ENCODE results near the gene LMBR1L.

Gene LMBR1L

GRCh38 chr12:49121047-49121696, 10.5 kb upstream of the LMBR1L start:
- no peak for DNase-seq (ENCODE audit: low read depth in 1 of 2, low spot score in 1 of 2)

DNA sequence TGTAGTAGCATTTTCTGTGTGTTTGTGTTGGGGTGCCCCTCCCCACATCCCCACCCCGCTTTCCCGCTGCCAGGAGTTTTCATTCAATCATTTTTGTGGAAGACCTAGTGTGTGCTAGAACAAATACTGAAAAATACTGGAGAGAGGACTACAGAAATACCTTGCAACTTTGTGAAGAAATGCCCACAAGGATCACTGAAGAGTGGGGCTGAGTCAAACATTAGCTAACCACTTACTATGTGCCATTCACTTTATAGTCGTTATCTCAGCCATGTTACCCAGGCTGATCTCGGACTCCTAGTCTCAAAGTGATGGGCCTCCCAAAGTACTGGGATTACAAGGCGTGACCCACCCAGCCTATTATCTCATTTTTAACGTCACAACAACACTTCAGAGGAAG, 559 bp upstream of the LMBR1L start:
- no peak for DNase-seq (ENCODE audit: low read depth in 1 of 2, low spot score in 1 of 2)

GRCh38 chr12:49109641-49110463, 795 bp downstream of the LMBR1L start:
- no peak for DNase-seq (ENCODE audit: low read depth in 1 of 2, low spot score in 1 of 2)

DNA sequence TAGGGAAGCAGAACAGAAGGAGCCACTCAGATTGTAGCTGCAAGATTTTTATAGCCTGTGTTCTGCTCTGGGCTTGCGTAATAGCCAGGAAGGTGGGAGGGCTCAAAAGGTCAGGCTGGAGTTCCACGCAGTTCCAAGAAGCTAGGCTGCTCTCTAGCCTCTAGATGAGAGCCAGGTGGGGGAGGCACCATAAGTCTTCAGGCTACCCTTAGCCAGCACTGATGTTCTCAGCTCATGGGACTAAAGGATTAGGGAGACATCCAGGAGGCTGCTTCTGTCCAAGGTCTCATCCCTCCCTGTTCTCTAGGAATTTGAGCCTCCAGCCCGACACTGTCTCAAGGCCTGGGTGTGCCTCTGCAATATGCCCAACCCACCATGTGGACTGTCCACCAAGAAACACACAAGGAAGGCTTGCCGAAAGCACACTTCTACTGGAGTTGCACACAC, 1.7 kb downstream of the LMBR1L start:
- DNase-seq (ENCODE audit: low read depth in 1 of 2, low spot score in 1 of 2) = no peak

- no peak for DNase-seq (ENCODE audit: low read depth in 1 of 2, low spot score in 1 of 2)
Observed at GRCh38 chr12:49105504-49106084, 5.1 kb downstream of the LMBR1L start.

GRCh38 chr12:49104822-49105221, 5.8 kb downstream of the LMBR1L start:
- no peak for DNase-seq (ENCODE audit: low read depth in 1 of 2, low spot score in 1 of 2)

DNA sequence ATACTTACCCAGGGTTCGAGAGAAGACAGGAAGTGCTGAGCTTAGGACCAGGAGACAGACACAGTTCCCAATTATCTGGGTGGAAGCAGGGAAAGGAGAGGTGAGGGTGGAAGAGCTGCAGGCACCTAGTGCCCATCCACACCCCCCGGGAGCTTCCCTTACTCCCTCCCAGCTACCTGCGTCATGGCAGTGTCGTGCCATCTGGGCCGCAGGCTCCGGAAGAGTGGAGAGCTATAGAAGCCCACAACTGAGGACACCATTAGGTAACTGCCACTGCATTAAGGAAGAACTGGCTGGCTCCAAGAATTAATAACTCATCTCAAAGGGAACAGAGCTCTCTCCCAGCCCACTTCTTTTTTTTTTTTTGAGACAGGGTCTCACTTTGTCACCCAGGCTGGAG, 10.3 kb downstream of the LMBR1L start:
- no peak for DNase-seq (ENCODE audit: low read depth in 1 of 2, low spot score in 1 of 2)

- DNase-seq (ENCODE audit: low read depth in 1 of 2, low spot score in 1 of 2) = no peak
Observed at GRCh38 chr12:49098703-49099102, 11.9 kb downstream of the LMBR1L start.

GRCh38 chr12:49098035-49098451, 12.6 kb downstream of the LMBR1L start:
- DNase-seq (ENCODE audit: low read depth in 1 of 2, low spot score in 1 of 2) = peak; percentile 38 to 45

- DNase-seq (ENCODE audit: low read depth in 1 of 2, low spot score in 1 of 2) = no peak
Observed at GRCh38 chr12:49097381-49097780, 13.3 kb downstream of the LMBR1L start.

- no peak for DNase-seq (ENCODE audit: low read depth in 1 of 2, low spot score in 1 of 2)
Observed at GRCh38 chr12:49094975-49095365, 15.7 kb downstream of the LMBR1L start.

- DNase-seq (ENCODE audit: low read depth in 1 of 2, low spot score in 1 of 2) = no peak
Observed at GRCh38 chr12:49094160-49094974, 16.3 kb downstream of the LMBR1L start, which contains the start of gene DHH. DHH (minus strand) TSS chr12:49094801; CDS start chr12:49094512, 289 bp downstream.

DNA sequence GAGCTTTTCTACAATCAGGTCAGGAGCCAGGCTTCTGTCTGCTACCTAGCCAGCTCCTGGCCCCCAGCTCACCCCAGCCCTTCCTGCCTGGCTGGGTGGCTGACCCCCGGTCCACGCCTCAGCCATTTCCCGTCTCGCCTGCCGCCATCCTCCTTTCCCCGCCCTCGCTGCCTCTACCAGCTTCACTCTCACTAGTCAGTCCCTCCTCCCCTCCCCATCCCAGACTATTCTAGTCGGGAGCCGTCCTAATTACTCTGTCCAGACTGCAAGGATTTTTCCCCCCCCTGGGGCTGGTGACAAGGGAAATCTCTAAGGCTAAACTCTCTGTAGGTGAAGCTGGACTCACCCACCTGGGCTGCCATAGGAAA, 16.9 kb downstream of the LMBR1L start:
- DNase-seq (ENCODE audit: low read depth in 1 of 2, low spot score in 1 of 2) = no peak

DNA sequence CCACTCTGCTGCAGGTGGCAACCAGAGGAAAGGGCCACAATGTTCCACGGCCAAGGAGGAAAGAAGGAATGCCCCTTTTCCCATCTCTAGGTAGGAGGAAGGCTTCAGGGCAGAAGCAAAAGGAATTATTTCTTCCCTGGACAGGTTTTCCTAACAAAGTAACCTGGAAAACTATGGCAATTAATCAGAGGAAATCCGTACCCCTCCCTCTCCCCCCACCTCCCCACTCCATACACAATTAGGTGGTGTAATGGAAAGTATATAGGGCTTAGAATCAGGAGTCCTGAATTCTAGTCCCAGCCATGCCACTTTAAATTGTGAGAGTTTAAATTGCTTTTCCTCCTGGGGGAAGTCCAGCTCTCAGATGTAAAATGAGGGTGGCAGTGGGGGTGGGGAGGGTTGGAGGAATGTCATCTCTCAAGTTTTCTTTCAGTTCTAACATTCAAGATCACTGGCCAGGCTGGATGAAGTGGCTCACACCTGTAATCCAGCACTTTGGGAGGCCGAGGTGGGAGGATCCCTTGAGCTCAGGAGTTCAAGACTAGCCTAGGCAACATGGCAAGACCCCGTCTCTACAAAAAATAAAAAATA, 17.7 kb downstream of the LMBR1L start:
- no peak for DNase-seq (ENCODE audit: low read depth in 1 of 2, low spot score in 1 of 2)

GRCh38 chr12:49092086-49092815, 18.4 kb downstream of the LMBR1L start:
- no peak for DNase-seq (ENCODE audit: low read depth in 1 of 2, low spot score in 1 of 2)

GRCh38 chr12:49091836-49092085, 18.9 kb downstream of the LMBR1L start:
- no peak for DNase-seq (ENCODE audit: low read depth in 1 of 2, low spot score in 1 of 2)

DNA sequence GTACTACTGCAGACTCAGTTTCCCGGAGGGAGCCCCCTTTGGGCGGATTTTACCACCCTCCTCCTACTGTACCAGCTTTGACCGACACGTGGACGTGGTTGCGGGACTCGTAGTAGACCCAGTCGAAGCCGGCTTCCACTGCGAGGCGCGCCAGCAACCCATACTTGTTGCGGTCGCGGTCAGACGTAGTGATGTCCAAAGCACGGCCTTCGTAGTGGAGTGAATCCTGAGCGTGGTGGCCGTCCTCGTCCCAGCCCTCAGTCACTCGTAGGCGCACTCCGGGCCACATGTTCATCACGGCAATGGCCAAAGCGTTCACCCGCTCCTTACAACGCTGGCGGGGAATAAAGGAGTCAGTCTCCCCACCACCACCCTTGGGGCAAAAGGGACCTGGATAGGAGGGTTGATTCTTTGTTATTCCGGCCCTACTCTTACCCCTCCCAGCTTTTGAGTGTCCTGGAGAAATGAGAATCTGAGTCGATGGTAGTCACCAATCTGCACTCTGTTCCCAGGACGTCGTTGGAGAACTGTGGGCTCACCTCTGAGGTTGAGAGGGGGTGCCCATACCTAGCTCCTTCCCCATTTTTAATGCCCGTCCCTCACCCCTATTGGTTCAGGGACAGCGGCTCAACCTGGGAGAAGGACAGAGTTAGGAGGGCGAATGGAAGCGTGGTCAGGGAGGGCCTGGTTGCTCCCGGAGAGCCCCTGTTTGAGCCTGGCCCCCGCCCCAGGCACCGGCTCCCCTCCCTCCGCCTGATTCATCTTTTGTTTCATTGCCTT, 19.4 kb downstream of the LMBR1L start:
- DNase-seq (ENCODE audit: low read depth in 1 of 2, low spot score in 1 of 2) = no peak

DNA sequence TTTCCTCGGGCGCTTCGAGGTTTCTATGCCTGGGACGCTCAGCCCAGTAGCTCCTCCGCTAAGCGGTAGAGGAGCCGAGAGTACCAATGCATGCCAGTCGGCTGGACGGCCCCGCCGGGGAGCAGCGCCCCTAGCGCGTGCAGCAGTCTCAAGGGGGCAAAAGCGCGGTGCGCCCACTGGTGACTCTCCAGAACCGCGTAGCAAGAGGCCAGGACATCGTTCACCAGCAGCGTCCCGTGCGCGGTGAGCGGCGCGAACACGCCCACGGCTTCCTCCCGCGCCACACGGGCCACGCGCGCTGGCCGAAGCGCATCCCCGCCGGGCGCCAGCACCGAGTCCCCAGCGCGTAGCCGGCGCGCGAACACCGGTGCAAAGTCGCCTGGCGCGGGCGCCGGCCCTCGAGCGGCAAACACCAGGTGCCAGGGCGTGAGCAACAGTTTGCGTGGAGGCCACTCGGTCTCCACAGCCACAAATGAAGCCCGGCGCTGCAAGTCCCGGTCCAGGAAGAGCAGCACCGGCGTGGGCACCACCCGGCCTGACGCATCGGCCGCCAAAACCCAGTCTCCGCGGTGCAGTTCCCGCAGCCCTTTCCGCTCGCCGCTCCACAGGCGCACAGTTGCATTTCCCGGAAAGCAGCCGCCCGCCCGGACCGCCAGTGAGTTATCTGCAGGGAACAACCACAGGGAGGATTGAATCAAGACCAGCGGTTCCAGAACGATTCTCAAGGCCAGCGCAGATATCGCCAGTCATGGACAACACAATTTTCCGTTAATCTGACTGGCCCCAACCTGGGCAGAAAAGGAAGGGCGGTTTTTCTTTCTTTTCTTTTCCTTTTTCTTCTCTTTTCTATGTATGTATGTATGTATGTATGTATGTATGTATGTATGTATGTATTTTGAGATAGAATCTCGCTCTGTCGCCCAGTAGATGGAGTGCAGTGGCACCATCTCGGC, 20.6 kb downstream of the LMBR1L start:
- DNase-seq (ENCODE audit: low read depth in 1 of 2, low spot score in 1 of 2) = no peak

DNA sequence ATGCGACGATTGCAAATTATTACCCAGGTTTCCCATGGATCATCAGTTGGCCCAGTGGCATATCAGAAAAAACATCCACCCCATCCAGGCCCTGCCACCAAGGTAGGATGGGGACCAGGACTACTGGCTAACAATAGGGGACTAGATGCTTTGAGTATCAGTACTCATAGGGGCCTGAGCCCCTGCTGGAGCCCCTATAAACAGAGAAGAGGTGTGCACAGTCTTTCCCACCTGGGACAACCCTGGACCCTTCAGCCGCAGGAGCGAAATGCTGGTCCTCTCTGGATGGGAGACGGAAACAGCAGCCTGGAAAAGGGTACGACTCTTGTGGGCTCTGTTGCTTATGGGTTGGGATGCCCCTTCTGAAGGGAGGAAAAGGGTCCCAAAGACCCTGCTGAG, 21.7 kb downstream of the LMBR1L start:
- no peak for DNase-seq (ENCODE audit: low read depth in 1 of 2, low spot score in 1 of 2)
